GM06990 (cell line): ENCODE results near the gene ZCCHC8.

ENCODE experiments used
- DNase-seq: peaks from one replicate; pipeline ENCODE4 v3.0.0-alpha.2; 2011; ENCODE audit not compliant: insufficient read length; ENCODE audit errors: extremely low read depth
- H3K27me3 ChIP-seq: replicated peaks from 2 replicates; pipeline ENCODE4 v1.6.0; 2011; ENCODE audit warnings: low read length; ENCODE audit not compliant: control insufficient read depth, insufficient read depth
- H3K36me3 ChIP-seq: 2 replicates; pipeline ENCODE4 v1.5.1; 2011; ENCODE audit warnings: low read length; ENCODE audit not compliant: control insufficient read depth, insufficient read depth
- H3K4me3 ChIP-seq: replicated peaks from 2 replicates; pipeline ENCODE4 v1.5.1; 2011; ENCODE audit warnings: low read depth, mild to moderate bottlenecking, control low read depth, low read length
- TF ChIP-seq, protein P1 (sequence below): IDR thresholded peaks from 2 replicates; pipeline ENCODE4 v1.5.1; 2011; ENCODE audit warnings: low read length, control low read depth, mild to moderate bottlenecking, inconsistent platforms; ENCODE audit not compliant: insufficient read depth, poor library complexity, severe bottlenecking

ZCCHC8 gene

DNA sequence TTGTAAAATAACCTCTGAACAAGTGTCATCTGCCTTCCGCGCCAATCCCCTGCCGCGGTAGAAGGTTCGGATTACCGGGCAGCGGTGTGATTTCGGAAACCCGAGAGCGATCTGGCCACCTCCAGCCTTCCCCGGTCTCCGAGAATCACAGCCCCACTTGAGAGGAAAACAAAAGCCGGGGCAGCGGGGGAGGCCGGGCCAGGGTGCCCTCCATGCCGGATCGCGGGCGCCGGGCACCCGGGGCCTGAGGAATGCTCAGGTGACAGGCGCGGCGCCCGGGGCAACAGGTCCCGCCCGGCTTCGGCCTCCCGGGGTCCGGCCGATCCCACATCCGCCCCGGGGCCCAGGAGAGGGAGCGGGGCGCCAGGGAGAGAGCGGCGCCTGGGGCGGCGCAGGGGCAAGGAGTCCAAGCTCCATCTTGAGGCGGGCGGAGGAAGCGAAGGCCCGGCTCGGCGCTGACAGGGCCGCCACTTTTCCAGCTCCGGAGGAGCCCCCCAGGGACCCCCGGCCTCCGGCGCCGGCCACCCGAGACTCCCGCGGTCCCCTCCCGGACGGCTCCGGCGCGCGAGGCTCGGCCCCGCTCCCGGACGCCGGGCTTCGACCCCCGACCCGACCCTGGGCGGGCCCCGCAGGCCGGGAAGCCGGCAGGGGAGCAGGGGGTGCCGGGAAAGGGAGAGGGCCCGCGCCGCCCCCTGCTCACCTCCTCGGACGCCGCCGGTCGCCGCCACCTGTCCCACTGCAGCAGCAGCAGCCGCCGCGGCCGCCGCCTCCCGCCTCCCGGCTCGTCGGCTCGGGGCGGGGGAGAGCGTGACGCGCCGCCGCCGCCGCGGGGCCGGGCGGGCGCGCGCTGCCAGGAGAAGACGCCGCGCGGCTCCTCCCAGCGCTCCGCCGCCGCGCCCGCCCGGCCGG lies 78.7 kb downstream of the ZCCHC8 start, which contains the start of gene CLIP1:
Gene CLIP1 (minus strand): TSS at position 849 of the 909 bp plus-strand sequence. CDS start 42,217 bp downstream, outside the sequence.
- Histone ChIP-seq H3K36me3 (no peaks in the 10 kb centered on the region), H3K27me3 (no peaks in the 10 kb centered on the region), H3K4me3 (peak within 1 kb of the TSS; percentile 87)
- DNase-seq = peak; percentile 82
- TF ChIP-seq, protein P1, sequence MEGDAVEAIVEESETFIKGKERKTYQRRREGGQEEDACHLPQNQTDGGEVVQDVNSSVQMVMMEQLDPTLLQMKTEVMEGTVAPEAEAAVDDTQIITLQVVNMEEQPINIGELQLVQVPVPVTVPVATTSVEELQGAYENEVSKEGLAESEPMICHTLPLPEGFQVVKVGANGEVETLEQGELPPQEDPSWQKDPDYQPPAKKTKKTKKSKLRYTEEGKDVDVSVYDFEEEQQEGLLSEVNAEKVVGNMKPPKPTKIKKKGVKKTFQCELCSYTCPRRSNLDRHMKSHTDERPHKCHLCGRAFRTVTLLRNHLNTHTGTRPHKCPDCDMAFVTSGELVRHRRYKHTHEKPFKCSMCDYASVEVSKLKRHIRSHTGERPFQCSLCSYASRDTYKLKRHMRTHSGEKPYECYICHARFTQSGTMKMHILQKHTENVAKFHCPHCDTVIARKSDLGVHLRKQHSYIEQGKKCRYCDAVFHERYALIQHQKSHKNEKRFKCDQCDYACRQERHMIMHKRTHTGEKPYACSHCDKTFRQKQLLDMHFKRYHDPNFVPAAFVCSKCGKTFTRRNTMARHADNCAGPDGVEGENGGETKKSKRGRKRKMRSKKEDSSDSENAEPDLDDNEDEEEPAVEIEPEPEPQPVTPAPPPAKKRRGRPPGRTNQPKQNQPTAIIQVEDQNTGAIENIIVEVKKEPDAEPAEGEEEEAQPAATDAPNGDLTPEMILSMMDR = peak; percentile 59
